Dendritic cell treated with granulocyte-macrophage colony-stimulating factor and Interleukin-4, amounts not matched to agents 40 ng/mL and 50 ng/mL, for 4 days (primary cell): ENCODE measurements around the gene ZNF747.
A peak's percentile ranks its signal among the peaks of the same experiment; 100 is the strongest.

ENCODE experiments used
- H3K27ac Mint-ChIP-seq: one replicate; pipeline ENCODE4 v1.8.0; 2022; ENCODE audit warnings: mild to moderate bottlenecking, mixed read lengths
- H3K27me3 Mint-ChIP-seq: one replicate; pipeline ENCODE4 v1.8.0; 2022; ENCODE audit warnings: mild to moderate bottlenecking, mixed read lengths
- H3K36me3 Mint-ChIP-seq: one replicate; pipeline ENCODE4 v1.8.0; 2022; ENCODE audit warnings: low read depth, mixed read lengths
- H3K4me1 Mint-ChIP-seq: one replicate; pipeline ENCODE4 v1.8.0; 2022; ENCODE audit warnings: low read depth, mixed read lengths
- H3K4me3 Mint-ChIP-seq: one replicate; pipeline ENCODE4 v1.8.0; 2022; ENCODE audit warnings: mild to moderate bottlenecking, moderate library complexity, mixed read lengths
- H3K9me3 Mint-ChIP-seq: one replicate; pipeline ENCODE4 v1.8.0; 2022; ENCODE audit warnings: mixed read lengths
- intact Hi-C: fragments of 100-400 bp; cut with micrococcal nuclease; formaldehyde crosslinking; loops from one replicate; pipeline ENCODE4 v1.15.0; 2022

Gene ZNF747

DNA sequence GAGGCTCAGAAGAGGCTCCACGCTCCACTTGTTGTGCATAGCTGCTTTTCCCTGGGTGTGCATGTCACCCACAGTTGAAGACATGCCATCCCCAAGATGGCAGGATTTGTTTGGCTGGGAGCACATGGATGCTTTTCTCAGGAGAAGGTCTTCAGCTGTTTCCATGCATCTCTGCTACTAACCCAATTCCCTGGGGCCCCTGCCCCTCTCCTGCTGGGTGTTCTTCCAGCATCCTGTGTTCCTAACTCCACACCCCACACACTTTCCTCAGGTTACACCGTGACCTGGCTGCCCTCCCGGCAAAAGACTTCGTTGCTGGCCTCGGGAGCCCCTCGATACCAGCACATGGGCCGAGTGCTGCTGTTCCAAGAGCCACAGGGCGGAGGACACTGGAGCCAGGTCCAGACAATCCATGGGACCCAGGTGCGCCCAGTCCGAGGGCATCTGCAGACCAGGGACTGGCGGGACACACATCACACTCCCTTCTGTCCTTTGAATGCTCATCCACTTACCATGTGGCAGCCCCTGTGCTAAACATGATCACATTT is 40.6 kb downstream of the ZNF747 start:
- Mint-ChIP-seq H3K27me3 (no peaks in the 10 kb centered on the region), H3K36me3 (peaks cover 96% of the 10 kb centered on the region), H3K4me3 (no peak overlapping the region), H3K9me3 (no peaks in the 10 kb centered on the region), H3K4me1 (peaks cover 27% of the 10 kb centered on the region), H3K27ac (no peak overlapping the region)
- intact Hi-C loops, result no loop called here

DNA sequence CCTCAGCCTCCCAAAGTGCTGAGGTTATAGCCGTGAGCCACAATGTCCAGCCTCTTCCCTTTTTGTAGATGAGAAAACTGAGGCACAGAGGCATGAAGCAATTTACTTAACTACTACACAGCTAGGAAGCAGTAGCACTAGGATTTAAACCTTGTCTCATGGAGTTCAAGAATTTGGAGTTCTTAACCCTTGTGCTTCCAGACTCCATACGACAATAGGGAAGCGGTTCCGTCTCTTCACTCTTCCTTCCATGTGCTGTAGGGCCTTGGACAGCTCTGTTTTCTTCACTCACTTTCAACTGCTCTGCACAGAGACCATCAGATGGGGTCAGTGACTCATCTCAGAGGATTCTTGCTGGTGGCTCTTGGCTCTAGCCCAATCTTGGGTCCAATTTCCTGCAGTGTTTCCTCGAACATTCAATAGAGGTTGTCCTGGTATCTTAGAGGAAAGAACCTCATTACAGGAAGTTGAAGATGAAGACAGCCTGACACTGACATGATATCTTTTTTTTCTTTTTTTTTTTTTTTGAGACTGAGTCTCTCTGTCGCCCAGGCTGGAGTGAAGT is 42.8 kb downstream of the ZNF747 start:
- Mint-ChIP-seq H3K27ac (peak overlapping the region; percentile 58), H3K9me3 (no peaks in the 10 kb centered on the region), H3K36me3 (peaks cover 94% of the 10 kb centered on the region), H3K27me3 (no peaks in the 10 kb centered on the region), H3K4me1 (peaks cover 40% of the 10 kb centered on the region), H3K4me3 (no peak overlapping the region)
- intact Hi-C loops, result no loop called here

GRCh38 chr16:30491229-30491628 is 43.4 kb downstream of the ZNF747 start:
- Mint-ChIP-seq H3K36me3 (peaks cover 96% of the 10 kb centered on the region), H3K4me3 (no peak overlapping the region), H3K9me3 (no peaks in the 10 kb centered on the region), H3K4me1 (peaks cover 40% of the 10 kb centered on the region), H3K27me3 (no peaks in the 10 kb centered on the region), H3K27ac (peak overlapping the region; percentile 58)
- intact Hi-C loops, result no loop called here

DNA sequence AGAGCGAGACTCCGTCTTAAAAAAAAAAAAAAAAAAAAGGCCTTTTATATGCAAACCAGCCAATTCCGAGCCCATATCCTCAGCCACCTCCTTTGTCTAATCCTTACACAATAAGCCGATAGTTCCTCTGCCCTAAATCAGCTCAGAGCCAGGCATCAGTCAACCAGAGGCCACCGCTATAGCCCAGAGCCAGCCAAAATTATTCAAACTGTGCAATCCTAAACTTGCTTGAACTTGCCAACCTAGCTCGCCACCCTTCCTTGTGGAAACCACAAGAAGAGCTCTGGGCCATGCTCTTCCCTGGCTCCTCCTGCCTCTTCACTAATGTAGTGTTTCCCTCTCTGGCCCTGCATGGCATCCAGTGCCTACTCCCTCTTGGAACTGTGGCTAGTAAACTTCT is 44.4 kb downstream of the ZNF747 start:
- Mint-ChIP-seq H3K9me3 (no peaks in the 10 kb centered on the region), H3K27ac (peak overlapping the region; percentile 50), H3K4me3 (no peak overlapping the region), H3K27me3 (no peaks in the 10 kb centered on the region), H3K36me3 (peaks cover 98% of the 10 kb centered on the region), H3K4me1 (peaks cover 36% of the 10 kb centered on the region)
- intact Hi-C loops, result no loop called here

- H3K4me1 Mint-ChIP-seq, result peaks cover 42% of the 10 kb centered on the region
- no peaks in the 10 kb centered on the region for H3K27me3 Mint-ChIP-seq
- H3K9me3 Mint-ChIP-seq, result no peaks in the 10 kb centered on the region
- H3K27ac Mint-ChIP-seq, result peak overlapping the region; percentile 77
- peaks cover 98% of the 10 kb centered on the region for H3K36me3 Mint-ChIP-seq
- intact Hi-C loops, result no loop called here
- H3K4me3 Mint-ChIP-seq, result peak overlapping the region; percentile 23
Measured at GRCh38 chr16:30488764-30489605, 45.7 kb downstream of the ZNF747 start.

GRCh38 chr16:30485818-30486436 is 48.7 kb downstream of the ZNF747 start:
- peaks cover 47% of the 10 kb centered on the region for H3K4me1 Mint-ChIP-seq
- no peak overlapping the region for H3K4me3 Mint-ChIP-seq

DNA sequence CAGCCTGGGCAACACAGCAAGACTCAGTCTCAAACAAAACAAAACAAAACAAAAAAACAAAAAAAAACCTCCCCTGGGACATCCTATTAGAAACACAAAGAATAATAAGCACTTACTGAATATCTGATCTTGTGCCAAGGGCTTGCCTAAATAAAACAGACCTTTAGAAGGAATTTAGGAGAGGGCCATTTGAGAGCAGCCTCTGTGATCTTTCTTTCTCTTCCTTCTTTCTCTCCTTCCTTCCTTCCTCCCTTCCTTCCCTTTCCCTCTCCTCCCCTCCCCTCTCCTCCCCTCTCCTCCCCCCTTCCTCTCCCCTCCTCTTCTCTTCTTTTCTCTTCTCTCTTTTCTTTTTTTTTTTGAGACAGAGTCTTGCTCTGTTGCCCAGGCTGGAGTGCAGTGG is 49.8 kb downstream of the ZNF747 start:
- intact Hi-C loops, result loop anchor here (5.0 kb wide), 1 partner anchor 38 kb away; the partner anchor contains the start of gene SEPHS2

More at GRCh38 chr16:30485818-30486436, 48.7 kb downstream of the ZNF747 start:
- intact Hi-C loops, result no loop called here
- H3K27ac Mint-ChIP-seq, result no peak overlapping the region
- H3K9me3 Mint-ChIP-seq, result no peaks in the 10 kb centered on the region
- no peaks in the 10 kb centered on the region for H3K27me3 Mint-ChIP-seq
- peaks cover 97% of the 10 kb centered on the region for H3K36me3 Mint-ChIP-seq

DNA sequence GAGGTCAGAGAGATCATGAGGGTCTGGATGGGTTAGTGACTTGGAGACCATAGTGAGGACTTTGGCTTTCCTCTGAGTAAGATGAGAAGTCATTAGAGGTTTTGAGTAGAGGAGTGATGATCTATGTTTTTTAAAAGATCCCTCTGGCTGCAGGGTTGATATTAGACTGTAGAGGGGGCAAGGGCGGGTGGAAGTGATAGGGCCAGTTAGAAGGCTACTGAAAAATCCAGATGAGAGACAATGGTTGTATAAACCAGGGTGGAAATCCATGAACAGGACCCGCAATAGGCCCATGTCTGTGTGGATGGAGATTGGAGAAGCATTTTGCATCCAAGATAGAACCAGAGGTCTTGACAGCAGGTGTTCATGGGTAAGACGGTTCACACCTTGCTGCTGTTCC is 52.3 kb downstream of the ZNF747 start:
- peaks cover 54% of the 10 kb centered on the region for H3K4me1 Mint-ChIP-seq
- peaks cover 80% of the 10 kb centered on the region for H3K36me3 Mint-ChIP-seq
- intact Hi-C loops, result loop anchor here (5.0 kb wide), 1 partner anchor 35 kb away; the partner anchor contains the start of gene SEPHS2
- no peaks in the 10 kb centered on the region for H3K27me3 Mint-ChIP-seq
- H3K27ac Mint-ChIP-seq, result peak overlapping the region; percentile 26
- no peaks in the 10 kb centered on the region for H3K9me3 Mint-ChIP-seq
- H3K4me3 Mint-ChIP-seq, result no peak overlapping the region

More for the DNA sequence above, 49.8 kb downstream of the ZNF747 start:
- Mint-ChIP-seq H3K36me3 (peaks cover 98% of the 10 kb centered on the region), H3K4me3 (no peak overlapping the region), H3K27ac (peak overlapping the region; percentile 40), H3K4me1 (peaks cover 51% of the 10 kb centered on the region), H3K9me3 (no peaks in the 10 kb centered on the region), H3K27me3 (no peaks in the 10 kb centered on the region)

GRCh38 chr16:30481381-30481780 is 53.3 kb downstream of the ZNF747 start:
- Mint-ChIP-seq H3K27me3 (no peaks in the 10 kb centered on the region), H3K4me3 (no peak overlapping the region), H3K9me3 (no peaks in the 10 kb centered on the region), H3K27ac (no peak overlapping the region), H3K4me1 (peaks cover 60% of the 10 kb centered on the region), H3K36me3 (peaks cover 80% of the 10 kb centered on the region)
- intact Hi-C loops, result loop anchor here (5.0 kb wide), 1 partner anchor 34 kb away; the partner anchor contains the start of gene SEPHS2
